Measurements from ENCODE around the gene TUBB6. TPM values are rescaled to one million over a fixed set of nuclear protein-coding genes. Genes with fewer than 3 reads are reported as not detected.

Gene TUBB6
- total and polyA plus RNA-seq, 2 of the 8 experiments (the other 6 are each of a cell fraction or from before 2014, with no cell fraction given) = 126 to 223 TPM

DNA sequence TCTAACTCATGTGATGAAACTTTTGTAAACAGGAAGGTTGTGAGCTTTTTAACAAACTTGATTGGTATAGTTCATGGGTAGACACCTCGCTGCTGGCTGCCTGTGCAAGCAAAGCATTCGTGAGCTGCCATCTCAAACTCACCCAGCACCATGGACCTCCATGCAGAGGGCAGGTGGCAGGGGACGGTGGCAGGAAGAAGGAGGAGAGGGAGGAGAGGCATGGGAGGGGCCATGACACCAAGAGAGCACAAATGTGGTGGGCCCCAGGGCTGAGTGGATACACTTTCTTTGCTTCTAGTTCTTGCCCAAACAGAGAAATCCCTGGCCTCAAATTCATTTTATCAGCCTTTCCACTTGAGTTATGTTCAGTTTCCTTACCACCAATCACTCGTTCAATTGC, 39.9 kb downstream of the TUBB6 start:
- H2BK120ac ChIP-seq (replicated peaks; ENCODE audit: low read depth, low read length) = no peak overlapping the region
- H2AFZ ChIP-seq (ENCODE audit: low read length) = no peak overlapping the region
- no peak overlapping the region for H2BK15ac ChIP-seq (ENCODE audit: low read length)
- no peaks in the 10 kb centered on the region for H3K23me2 ChIP-seq (ENCODE audit: low read depth, low read length)
- H3K27ac ChIP-seq (ENCODE audit: low read depth, low read length) = no peak overlapping the region
- FAIRE-seq (no peak), DNase-seq (ENCODE audit: low read depth in 1 of 2, low spot score in 2 of 2) (no peak)
- H4K91ac ChIP-seq (replicated peaks; ENCODE audit: insufficient read length, low read length) = no peak overlapping the region
- H4K20me1 ChIP-seq (replicated peaks in 1 of 2; ENCODE audit: control insufficient read depth in 1 of 2, insufficient read depth in 2 of 2, low read length in 2 of 2) = peaks cover 0 to 1% of the 10 kb centered on the region in 2 experiments
- 92% methylated on average over 4 of the region's 4 CpGs; no CpG with 5 or more reads in 1 of the 2 experiments for WGBS, 2 experiments (ENCODE audit: extremely low coverage in 1 of 2, insufficient coverage in 1 of 2, insufficient read length in 1 of 2, insufficient replicate concordance in 2 of 2, low coverage in 1 of 2, low lambda C conversion rate in 2 of 2, missing lambda C conversion rate in 1 of 2)
- no peak overlapping the region for H3K23ac ChIP-seq (ENCODE audit: insufficient read length)
- H2BK5ac ChIP-seq (ENCODE audit: low read depth, low read length) = no peak overlapping the region
- H2AK5ac ChIP-seq (ENCODE audit: low read depth, low read length) = no peak overlapping the region
- no peaks in the 10 kb centered on the region for H3K9me3 ChIP-seq (ENCODE audit: insufficient read depth in 2 of 2, low read depth in 1 of 2, low read length in 1 of 2)
- H3K56ac ChIP-seq (replicated peaks; ENCODE audit: insufficient read length, low read depth, low read length) = no peak overlapping the region
- CTCF ChIA-PET (ENCODE audit: partially characterized antibody) = interaction anchor here (0.9 to 5.0 kb wide), 5 partner anchors 10 to 74 kb away, joined by 3 to 27 read pairs (median 3); partner anchors contain the start of gene AFG3L2
- no peak overlapping the region for H3K18ac ChIP-seq (ENCODE audit: extremely low read depth, low read length)
- H4K5ac ChIP-seq (ENCODE audit: insufficient read length, low read depth, low read length) = no peak overlapping the region
- peaks cover 14 to 71% (median 41%) of the 10 kb centered on the region in 4 experiments for H3K36me3 ChIP-seq (ENCODE audit: control insufficient read depth in 2 of 4, insufficient read depth in 4 of 4, low read length in 3 of 4)
- no peak overlapping the region for H4K8ac ChIP-seq (ENCODE audit: extremely low read depth, insufficient read depth, low read length)
- H3K4ac ChIP-seq (replicated peaks; ENCODE audit: insufficient read length, low read depth, low read length) = no peak overlapping the region
- no peaks in the 10 kb centered on the region for H3K27me3 ChIP-seq (replicated peaks in 1 of 4; ENCODE audit: control insufficient read depth in 3 of 4, extremely low read depth in 1 of 4, insufficient read depth in 3 of 4, low read length in 3 of 4)
- no peaks in the 10 kb centered on the region for H3K79me2 ChIP-seq (ENCODE audit: control insufficient read depth in 1 of 2, insufficient read depth in 2 of 2, low read length in 2 of 2)
- H3K9ac ChIP-seq (replicated peaks in 1 of 4; ENCODE audit: extremely low read depth in 1 of 4, low read depth in 3 of 4, low read length in 3 of 4) = no peak overlapping the region
- POLR2A ChIA-PET (ENCODE audit: partially characterized antibody) = interaction anchor here (1.1 to 1.5 kb wide), 3 partner anchors 9 to 67 kb away, joined by 3 to 6 read pairs (median 4); no protein-coding TSS in a partner anchor
- no peak overlapping the region for H3K4me2 ChIP-seq (ENCODE audit: insufficient read depth in 1 of 2, low read depth in 2 of 2, low read length in 2 of 2)
- no peaks in the 10 kb centered on the region for H3K79me1 ChIP-seq (ENCODE audit: low read depth, low read length)
- no peak overlapping the region for H3K4me3 ChIP-seq (ENCODE audit: extremely low read depth in 1 of 4, insufficient read depth in 2 of 4, low read depth in 3 of 4, low read length in 4 of 4)
- H2BK12ac ChIP-seq (ENCODE audit: low read depth, low read length) = no peak overlapping the region
- H2BK20ac ChIP-seq (ENCODE audit: low read length) = no peak overlapping the region
- no peaks in the 10 kb centered on the region for H3K4me1 ChIP-seq (replicated peaks in 1 of 4; ENCODE audit: control insufficient read depth in 3 of 4, insufficient read depth in 4 of 4, low read length in 3 of 4)
- H3K14ac ChIP-seq (ENCODE audit: insufficient read length) = no peak overlapping the region
- no peak for TF ChIP-seq SIN3A (conservative IDR thresholded peaks at IDR 0.05 in 1 of 2, IDR thresholded peaks at IDR 0.05 in 1 of 2; ENCODE audit: low read depth in 1 of 2, low read length in 2 of 2)
- no peak for TF ChIP-seq SAP30 (IDR thresholded peaks at IDR 0.05; ENCODE audit: insufficient read depth, insufficient replicate concordance, low read length)

Data from H1 (cell line).